HCEC 1CT (cell line): ENCODE measurements around the gene LMF2.

Experiments used
- DNase-seq: peaks from one replicate; pipeline ENCODE4 v3.0.0-alpha.2; 2017

The LMF2 gene

DNA sequence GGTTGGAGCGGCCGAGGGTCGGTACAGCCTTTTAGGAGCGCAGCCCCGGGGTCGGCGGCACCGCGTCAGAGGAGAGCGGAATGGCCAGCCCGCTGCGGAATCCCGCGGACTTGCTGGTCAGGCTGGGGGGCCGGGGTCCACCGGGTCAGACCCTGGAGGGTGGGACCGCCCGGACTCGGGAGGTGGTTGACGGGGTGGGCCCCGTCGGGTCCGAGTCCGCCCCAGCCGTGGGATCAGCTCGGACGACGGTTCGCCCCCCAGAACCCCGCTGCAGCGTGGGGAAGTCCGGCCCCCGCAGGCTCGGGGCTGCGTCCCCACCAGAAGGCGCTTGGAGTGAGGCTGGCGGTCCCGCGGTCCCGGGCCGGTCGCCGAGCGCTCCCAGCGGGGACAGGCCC, 26.5 kb downstream of the LMF2 start:
- DNase-seq: no peak

DNA sequence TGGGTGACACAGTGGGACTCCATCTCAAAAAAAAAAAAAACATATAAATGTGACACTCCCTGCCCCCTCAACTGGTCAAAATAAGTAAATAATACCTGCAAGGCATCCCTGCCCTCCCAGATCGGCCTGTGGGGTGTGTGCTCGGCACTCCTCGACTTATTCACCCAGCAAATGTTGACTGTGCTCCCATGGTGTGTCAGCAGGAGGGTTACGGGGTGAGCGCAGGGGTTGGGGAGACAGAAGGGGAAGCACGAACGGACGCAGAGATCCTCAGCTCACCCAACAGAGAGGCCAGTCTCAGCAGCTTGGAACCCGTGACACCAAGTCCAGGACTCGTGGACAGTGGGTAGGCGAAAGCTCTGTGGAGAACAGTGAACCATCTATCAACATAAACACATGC, 27.8 kb downstream of the LMF2 start:
- DNase-seq: no peak

DNA sequence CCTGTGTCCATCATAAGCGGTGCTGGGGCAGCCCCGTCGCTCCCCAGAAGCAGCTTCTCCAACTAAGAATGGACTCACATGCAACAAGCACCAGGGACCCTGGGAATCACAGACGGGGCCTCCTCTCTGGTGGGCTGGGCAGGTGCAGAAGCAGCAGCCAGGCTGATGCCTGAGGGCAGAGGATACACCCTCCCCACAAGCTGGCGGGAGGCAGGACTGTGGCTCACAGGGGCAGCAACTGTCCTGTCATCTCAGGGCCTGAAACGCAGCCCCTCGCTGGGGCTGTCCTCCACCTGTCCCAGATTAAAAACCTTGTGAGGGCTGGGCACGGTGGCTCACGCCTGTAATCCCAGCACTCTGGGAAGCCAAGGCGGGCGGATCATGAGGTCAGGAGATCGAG, 29.6 kb downstream of the LMF2 start:
- DNase-seq: no peak

DNA sequence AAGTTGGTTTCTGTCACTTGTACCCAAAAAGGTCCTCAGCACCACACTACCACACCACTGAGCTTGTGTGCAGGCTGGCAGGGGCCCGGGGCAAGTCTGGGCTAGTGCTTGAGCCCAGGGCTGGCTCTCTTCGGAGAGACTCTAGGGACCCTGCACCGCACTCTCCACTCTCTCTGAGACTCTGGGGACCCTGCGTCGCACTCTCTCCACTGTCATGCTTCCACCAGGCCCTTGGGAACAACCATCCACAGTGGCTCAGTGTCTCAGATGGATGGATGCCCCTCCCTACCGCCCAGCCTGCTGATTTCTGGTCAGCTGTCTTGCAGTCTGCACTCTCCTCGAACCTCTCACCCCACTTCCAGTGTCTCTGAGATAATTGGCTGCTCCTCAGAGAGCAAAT, 30.6 kb downstream of the LMF2 start:
- DNase-seq: no peak

DNA sequence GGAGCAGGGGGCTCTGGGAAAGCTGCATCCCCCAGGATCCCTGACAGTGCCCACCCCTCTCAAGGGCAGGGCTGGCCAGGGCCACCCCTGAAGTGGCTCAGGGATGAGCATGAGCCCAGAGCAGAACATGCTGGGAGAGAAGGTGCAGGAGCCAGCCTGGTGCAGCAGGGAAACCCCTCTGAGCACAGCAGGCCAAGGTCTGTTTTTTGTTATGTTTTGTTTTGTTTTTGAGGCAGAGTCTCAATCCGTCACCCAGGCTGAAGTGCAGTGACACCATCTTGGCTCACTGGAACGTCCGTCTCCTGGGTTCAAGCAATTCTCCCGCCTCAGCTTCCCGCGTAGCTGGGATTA, 31.9 kb downstream of the LMF2 start:
- DNase-seq: no peak

DNA sequence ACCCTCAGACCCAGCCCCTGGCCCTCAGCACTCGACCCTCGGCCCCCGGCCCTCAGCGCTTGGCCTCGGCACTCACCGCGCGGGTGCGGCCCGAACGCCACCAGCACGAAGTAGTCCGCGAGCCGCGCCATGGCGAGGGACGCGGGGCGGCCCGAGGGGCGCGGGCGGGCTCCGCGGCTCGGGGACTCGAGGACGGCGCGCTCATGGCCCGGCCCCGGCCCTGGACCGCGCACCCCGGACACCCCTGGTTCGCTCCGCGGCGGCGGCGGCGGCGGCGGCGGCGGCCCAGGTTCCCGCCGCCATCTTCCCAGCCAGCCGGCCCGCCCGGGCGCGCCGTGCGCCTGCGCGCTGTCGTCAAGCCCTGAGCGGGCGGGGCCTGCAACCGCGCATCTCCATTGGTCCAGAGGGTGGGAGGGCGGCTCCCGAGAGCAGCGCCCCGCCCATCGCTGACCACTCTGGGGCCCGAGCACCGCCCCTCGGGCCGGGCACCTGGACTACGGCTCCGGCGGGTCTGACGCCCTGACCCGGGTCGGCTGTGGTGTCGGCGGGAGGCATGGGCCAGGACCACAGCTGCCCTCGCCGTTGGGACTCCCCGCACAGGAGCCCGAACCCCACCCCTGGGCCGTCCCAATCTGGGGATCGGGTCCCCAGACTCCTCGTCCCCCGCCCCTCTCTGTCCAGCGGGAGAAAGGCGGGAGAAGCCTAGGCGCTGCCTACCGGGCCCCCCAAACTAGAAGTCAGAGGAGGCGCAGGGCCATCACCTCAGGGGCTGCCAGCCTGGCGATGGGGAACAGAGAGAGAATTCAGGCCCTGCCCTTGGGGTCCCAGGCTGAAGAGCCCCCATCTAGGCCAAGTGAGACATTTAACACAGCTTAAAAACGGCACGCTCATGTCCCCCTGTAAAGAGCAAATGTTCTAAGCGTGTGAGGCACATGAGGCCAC, 32.5 kb downstream of the LMF2 start, which contains the start of gene SBF1:
Gene SBF1 (minus strand): TSS at position 326 of the 942 bp plus-strand sequence. CDS start 195 bp downstream, at position 131.
- DNase-seq: peak; percentile 88

DNA sequence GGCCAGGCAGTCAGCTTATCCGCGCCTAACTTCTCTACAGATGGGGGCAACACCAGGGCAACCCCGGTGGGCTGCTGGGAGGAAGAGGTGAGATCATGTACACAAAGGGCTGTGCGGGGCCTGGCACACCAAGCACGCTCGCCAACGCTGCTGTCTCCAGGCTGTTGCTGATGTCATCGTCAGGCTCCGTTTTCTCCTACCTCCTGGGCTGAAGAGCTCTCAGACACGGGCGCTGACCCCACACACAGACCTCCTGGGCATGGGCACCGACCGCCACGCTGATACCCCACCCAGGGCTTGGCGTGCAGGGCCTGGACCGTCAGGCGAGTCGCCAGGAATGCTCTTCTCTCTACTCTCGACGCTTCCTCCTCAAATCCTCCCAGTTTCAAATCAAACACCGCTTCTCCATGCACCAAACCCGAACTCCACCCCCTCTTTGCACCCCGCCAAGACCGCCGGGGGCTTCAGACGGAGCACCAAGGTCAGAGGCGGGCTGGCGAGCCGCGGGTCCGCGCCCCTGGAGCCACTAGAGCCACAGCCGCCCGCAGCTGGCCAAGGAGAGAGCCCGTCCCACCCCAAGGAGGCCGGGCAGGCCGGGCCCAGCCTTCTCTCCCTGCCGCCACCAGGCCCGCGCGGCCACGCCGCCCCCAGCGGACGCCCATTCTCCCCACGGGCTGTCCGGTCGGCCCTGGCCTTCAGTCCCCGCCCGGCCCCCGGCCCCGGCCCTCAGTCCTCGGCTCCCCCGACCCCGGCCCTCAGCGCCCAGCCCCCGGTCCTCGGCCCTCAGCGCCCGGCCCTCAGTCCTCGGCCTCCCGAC, 33.4 kb downstream of the LMF2 start:
- peak; percentile 24 for DNase-seq

DNA sequence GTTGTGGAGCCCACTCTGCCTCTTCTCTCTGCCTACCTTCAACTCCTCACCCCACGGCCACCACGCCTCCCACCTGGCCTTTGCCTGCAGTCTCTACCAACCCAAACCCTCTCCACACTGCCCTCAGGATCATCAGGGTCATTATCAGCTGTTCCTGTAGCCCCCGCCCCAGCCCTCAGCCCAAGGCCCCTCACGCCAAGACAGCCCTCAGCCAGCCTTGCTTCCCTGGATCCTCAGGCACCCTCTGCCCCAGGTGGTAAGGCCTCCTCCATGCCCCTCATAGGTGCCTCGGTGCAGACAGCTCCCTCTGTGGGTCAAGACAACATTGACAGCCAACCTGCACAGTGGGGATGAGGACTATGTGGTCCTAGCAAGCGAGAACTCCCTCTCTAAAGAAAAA, 34.4 kb downstream of the LMF2 start:
- DNase-seq: no peak

DNA sequence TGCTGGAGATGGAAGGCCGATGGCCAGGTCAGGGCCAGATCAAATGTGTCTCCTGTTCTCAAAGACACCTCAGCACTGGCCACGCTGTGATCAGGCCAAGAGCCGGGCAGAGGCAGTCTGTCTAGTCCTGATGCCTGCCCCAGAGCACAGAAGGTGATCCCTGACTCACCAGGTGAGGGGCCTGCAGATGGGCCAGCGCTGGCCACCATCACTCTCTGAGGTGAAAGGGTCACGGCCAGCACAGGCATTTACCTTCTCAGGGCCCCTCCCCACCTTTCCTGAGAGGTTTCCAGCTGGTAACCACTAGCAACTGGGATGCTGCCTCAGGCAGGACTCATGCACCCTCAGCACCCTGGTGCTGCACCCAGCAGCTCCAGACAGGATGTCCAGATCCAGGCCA, 35.5 kb downstream of the LMF2 start:
- DNase-seq: no peak

DNA sequence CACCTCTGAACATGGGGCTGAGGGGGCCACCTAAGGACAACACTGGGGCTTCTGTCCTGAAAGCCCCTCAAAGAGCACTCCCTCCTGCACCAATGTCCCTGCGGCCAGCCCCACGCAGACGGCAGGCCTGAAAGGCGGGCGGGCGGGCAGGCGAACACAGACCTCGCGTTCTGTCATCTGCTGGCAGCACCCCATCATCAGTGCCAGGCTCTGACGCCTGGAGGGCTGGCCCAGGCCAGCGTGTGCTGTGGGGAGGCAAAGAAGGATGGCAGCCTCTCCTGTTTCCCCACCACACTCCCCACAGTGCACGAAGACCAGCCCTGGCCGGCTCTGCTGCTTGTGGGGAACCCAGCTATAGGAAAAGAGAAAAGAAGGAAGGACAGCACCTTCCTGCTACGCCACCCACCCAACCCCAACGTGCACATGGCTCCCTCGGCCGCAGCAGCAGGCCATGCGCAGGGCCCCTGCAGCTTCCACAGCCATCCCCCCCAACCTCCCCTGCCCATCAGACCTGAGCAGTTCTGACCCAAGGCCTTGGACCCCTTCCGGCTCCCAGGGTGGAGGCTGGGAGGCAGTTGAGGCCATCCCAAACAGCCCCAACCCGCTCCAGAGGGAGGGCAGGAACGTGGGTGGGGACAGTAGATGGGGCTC, 36.2 kb downstream of the LMF2 start:
- DNase-seq: no peak

DNA sequence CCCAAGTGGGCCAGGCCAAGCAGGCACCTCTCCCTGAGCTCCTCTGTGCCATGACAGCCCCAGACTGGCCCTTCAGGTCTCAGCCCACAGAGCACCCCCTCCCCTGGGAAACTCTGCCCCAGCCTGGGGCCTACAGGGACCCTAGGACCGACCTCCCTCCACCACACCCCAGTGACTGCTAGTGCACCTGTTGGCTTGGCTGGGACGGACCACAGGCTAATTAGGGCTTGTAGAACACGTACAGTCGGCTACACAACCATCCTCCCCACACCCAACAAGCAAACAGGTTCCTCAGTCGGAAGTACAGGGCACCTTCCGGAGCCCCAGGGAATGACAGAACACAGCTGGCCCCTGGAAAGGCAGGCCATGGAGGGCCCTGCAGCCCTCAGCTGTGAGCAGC, 37.0 kb downstream of the LMF2 start:
- DNase-seq: no peak

DNA sequence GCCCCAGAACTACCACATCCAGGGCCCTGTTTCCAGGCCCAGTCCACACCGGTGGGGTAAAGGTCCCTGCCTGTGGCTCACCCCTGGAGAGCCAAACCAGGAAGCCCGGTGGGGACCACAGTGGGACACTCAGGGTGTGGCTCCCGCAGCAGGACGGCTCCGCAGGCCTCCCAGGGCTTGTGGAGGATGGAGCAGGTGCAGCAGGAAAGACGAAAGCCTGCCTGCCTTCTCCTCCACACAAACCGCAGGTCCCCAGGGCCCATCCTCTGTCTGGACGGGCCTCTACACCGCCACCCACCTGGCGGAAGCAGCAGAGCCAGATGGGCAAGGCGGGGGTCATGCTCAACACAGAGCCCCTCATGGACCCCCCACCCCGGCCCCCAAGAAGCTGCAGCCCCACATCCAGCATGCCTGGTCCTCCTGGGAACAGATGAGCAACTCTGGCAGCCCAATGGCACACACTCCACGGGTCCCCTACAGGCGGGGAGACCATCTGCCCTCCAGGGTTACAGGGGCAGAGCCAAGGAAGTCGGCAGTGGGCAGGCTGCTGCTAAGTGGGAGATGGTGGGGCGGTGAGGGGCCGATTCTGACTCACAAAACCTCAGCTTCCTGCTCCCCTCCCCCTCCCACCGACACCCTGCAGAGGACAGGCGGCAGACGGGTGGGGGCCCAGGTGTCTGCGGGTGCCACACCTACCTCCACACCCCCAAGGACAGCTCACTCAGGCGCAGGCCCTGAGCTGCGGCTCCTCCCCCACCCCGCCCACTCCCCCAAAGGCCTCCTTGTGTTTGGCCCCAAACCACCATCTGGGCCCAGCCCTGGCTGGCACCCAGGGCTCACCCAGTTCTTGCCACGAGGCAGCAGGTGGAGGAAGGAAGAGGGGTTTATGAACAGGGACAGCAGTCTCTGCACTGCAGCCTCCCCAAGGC, 37.9 kb downstream of the LMF2 start:
- DNase-seq: no peak

DNA sequence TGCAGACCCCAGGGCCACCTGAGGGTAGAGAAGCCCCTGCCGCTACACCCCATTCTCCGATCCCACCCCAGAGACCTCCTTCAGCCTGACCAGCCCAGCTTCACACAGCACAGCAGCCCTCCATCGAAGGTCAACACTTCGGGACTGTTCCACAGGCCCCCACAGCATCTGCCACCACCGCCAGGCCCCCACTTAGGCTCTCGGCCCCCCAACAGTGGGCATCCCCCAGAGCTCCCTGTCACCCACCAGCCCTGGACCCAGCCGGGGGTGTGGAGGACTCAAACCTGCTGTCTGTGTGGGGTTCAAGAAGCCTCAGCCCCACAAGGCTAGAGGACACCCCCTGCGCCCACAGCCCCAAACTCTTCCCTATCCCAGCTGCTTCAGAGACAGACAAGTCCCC, 38.9 kb downstream of the LMF2 start:
- DNase-seq: no peak

DNA sequence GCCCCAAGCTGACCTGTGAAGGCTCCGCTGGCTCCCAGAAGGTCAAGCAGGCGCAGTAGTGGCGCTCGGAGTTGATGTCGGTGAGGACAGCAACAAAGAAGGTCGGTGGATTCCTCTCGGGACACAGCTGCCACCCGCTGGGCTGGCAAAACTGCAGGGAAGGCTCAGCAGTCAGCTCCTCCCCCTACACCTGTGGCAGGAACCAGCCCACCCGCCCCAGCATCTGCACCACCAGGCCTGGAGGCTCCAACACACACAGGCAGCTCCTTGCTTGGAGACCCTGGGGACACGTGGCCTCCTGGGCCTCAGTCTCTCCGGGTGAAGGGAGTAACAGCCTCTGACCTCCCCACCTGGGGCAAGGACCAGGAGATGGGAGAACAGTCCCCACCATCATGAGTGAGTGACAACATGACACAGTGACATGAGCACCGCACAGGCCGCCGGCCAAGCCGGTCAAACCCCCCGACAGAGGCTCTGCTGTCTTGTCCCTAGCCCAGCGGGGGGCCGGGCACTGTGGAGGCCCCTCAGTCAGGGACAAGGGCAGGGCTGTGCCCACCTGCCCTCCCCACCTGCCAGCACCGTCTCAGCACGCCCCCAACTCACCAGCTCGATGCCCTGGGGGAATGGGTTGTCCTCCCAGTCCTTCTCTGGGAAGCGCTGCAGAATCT, 39.6 kb downstream of the LMF2 start:
- no peak for DNase-seq

DNA sequence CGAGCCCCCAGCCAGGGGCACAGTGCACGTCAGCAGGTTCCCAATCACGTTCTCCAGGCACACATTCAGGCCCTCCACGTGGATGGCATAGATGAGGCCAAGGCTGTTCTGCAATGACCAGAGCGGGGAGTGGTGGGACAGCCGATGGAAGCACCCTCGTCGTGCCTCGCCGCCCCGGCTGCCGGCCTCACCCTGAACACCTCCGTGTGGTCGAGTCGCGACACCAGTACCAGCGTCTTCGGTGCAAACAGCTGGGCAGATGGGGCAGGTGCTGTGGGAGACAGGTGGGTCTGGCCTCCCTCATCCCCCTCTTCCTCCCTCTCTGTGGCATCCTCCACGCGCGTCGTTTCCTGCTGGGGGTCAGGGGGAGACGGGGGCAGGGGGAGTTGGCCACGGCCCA, 40.2 kb downstream of the LMF2 start:
- DNase-seq: no peak

DNA sequence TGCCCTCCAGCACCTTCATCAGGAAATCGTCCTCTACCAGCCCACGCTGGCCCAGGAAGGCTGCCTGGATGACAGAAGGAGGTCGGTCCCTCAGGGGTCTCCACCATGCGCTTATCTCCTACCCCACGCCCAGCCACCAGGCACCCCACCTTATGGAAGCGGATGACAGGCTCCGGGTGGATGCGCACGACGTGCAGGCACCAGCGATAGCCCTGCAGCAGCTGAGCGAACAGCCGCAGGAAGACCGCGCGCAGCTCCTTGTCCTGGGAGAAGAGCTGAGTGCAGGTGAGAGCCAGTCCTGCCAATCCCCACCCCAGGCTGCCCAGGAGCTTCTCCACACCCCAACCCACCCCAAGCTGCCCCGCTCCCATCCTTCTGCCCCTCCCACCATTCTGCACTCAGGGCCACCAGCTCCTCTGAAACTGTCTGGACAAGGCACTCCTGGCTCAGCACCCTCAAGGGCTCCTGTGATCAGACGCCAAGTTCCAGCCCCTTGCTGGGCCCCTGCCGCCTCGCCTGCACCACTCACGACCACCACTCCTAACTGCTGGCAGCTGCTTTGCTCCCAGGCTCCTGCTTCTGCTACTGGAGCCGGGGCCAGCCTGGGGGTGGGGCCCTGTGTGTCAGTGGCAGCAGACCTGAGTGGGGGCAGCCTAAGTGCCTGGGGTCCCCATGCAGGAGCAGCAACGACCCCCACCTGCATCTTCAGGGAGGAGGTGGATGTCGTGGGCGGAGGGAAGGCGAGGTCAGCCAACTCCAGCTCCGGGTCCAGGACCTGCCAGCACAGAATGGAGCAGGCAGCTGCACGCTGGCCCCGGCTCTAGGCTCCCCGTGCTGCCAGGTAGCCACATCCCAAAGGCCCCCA, 42.2 kb downstream of the LMF2 start:
- no peak for DNase-seq

DNA sequence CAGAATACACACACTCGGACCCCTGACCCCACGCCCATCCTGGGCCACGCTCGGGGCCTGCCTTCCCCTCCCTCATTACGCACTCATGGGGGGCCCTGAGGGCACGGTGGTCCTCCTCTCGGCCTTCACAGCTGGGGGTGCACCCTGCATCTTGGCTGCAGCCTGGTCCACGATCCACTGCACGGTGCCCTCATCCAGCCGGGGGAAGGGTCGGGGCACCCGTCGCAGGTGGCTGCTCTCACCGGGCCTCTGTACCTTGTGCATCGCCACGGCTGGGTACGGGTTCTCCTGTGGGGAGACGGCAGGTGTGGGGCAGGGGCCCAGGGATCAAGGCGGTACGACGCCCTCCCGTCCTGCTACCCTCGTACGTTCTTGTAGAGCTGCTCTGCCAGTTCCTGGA, 43.1 kb downstream of the LMF2 start:
- no peak for DNase-seq

DNA sequence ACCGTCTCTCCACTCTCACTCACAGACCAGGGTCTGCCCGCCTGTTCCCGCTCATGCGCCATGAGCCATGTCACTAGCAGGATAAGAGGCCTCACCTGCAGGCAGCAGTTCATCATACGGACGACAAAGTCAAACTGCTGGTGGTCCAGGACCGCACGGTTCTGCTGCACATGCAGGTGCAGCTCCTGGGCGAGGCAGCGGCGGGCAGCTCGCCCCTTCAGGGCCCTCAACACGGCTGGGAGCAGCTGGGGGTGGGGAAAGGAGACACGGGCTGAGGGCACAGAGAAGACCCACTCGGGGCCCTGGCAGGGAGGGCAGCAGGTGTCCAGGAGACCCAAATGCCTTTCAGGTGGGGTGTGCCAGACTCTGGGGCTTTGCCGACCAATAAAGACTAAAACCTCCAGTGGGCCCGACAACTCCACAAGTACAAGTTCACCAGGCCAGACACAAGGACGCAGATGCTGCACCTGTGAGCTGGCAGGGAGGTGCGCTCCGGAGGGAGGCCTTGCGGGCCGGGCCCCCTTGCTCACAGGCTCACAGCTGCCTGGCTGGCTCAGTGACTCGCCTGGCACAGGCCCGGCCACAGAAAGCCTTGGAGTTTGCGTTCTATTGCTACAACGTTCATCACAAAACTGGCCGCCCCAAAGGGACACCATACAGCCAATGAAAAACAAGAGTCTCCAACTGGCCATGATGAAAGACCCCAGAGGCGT, 44.2 kb downstream of the LMF2 start:
- no peak for DNase-seq

DNA sequence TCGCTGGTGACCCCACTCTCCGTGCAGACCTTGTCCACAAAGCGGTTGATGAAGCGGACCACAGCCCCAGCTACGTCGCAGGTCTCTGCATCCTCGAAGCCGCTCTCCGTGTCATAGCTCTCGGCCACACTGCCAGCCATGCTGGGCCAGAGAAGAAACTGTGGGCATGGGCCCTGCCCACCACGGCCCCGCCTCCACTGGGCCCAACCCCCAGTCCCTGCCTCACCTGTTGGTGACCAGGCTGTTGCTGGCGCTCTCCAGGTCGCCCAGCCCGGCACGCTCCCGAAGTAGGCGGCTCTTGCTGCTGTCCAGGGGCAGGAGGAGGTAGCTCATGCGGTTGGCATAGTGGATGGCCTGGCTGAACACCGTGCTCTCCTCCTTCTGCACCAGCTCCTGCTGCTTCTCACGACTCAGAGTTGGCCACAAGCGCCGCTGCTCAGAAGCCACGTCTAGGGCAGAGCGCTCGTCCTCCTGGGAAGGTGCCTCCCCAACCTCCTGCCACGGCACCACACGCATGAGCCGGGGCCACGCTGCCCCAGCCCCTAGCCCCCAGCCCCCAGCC, 45.4 kb downstream of the LMF2 start:
- DNase-seq: no peak

DNA sequence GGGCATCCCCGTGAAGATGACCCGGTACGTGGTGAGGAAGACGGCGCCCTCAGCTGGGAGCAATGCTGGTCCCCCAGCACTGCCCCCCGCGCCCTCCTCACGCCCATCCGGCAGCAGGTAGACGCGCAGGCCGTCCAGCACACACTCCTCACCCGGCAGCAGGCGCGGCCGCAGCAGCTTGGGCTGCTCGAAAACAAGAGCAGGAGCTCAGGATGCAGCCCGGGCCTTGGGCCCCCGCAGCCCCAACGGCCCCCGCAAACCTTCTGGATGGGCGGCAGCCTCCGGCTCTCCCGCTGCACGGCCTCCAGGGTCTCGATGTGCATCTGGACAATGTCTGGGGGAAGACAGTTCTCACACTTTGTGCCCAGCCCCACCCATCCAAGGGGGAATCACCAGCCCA, 46.0 kb downstream of the LMF2 start:
- no peak for DNase-seq
